ENCODE measurements around the gene ZBTB48.

DNA sequence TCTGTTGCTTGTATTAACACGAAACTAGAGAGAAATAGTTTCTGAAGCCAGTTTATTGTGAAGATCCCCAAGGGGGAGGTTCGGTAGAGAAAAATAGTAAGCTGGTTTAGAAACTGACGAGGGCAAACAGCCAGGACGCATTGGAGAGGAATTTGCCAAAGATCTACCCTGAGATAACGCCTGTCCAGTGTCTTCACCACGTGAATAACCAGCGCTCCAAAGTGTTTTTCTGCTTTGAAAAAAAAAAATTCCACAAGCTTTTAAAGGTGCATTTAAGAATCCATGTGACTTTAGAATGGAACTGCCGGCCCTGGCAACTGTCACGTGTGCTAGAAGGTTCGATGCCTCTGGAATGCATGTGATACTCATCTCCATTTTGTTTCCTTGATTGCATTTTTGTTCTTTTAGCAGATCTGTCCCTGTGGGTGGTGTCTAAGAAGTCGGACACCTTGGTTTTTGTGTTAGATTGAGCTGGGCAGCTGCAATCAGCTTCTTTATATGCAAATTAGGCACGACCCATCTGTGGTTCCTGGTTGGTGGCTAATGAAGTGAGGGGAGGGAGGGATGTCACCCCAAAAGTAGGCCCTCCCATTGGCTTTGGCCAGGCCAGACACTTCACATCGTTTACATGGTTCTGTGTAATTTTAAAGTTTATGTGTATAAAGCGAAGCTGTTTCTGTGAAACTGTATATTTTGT, 43.6 kb downstream of the ZBTB48 start:
- TF ChIP-seq, protein P1, sequence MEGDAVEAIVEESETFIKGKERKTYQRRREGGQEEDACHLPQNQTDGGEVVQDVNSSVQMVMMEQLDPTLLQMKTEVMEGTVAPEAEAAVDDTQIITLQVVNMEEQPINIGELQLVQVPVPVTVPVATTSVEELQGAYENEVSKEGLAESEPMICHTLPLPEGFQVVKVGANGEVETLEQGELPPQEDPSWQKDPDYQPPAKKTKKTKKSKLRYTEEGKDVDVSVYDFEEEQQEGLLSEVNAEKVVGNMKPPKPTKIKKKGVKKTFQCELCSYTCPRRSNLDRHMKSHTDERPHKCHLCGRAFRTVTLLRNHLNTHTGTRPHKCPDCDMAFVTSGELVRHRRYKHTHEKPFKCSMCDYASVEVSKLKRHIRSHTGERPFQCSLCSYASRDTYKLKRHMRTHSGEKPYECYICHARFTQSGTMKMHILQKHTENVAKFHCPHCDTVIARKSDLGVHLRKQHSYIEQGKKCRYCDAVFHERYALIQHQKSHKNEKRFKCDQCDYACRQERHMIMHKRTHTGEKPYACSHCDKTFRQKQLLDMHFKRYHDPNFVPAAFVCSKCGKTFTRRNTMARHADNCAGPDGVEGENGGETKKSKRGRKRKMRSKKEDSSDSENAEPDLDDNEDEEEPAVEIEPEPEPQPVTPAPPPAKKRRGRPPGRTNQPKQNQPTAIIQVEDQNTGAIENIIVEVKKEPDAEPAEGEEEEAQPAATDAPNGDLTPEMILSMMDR (IDR thresholded peaks at IDR 0.05; ENCODE audit: low read depth, low read length): no peak
- TF ChIP-seq POLR2A (IDR thresholded peaks at IDR 0.05; ENCODE audit: extremely low read depth, insufficient read length): no peak
- TF ChIP-seq, protein P2, sequence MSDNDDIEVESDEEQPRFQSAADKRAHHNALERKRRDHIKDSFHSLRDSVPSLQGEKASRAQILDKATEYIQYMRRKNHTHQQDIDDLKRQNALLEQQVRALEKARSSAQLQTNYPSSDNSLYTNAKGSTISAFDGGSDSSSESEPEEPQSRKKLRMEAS (IDR thresholded peaks at IDR 0.05; ENCODE audit: low read depth, low read length): no peak
- TF ChIP-seq MYC (IDR thresholded peaks at IDR 0.05; ENCODE audit: low read depth, low read length): no peak

All from NB4 (cell line).